ENCODE results near the gene RTKN2.

The RTKN2 gene

GRCh38 chr10:62165803-62166202, 102.8 kb downstream of the RTKN2 start:
- TF ChIP-seq, protein P1, sequence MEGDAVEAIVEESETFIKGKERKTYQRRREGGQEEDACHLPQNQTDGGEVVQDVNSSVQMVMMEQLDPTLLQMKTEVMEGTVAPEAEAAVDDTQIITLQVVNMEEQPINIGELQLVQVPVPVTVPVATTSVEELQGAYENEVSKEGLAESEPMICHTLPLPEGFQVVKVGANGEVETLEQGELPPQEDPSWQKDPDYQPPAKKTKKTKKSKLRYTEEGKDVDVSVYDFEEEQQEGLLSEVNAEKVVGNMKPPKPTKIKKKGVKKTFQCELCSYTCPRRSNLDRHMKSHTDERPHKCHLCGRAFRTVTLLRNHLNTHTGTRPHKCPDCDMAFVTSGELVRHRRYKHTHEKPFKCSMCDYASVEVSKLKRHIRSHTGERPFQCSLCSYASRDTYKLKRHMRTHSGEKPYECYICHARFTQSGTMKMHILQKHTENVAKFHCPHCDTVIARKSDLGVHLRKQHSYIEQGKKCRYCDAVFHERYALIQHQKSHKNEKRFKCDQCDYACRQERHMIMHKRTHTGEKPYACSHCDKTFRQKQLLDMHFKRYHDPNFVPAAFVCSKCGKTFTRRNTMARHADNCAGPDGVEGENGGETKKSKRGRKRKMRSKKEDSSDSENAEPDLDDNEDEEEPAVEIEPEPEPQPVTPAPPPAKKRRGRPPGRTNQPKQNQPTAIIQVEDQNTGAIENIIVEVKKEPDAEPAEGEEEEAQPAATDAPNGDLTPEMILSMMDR (IDR thresholded peaks at IDR 0.05; ENCODE audit: insufficient read depth, missing control alignments): no peak
- no peak for DNase-seq (ENCODE audit: insufficient read length, low spot score)
- FAIRE-seq: no peak

GRCh38 chr10:62163024-62163423, 105.6 kb downstream of the RTKN2 start:
- DNase-seq (ENCODE audit: insufficient read length, low spot score) (no peak), FAIRE-seq (no peak)
- TF ChIP-seq, protein P1 (IDR thresholded peaks at IDR 0.05; ENCODE audit: insufficient read depth, missing control alignments): no peak

GRCh38 chr10:62162261-62162981, 106.2 kb downstream of the RTKN2 start:
- FAIRE-seq: no peak
- DNase-seq (ENCODE audit: insufficient read length, low spot score): no peak
- TF ChIP-seq, protein P1 (IDR thresholded peaks at IDR 0.05; ENCODE audit: insufficient read depth, missing control alignments): no peak

- FAIRE-seq (no peak), DNase-seq (ENCODE audit: insufficient read length, low spot score) (no peak)
- TF ChIP-seq, protein P1 (IDR thresholded peaks at IDR 0.05; ENCODE audit: insufficient read depth, missing control alignments): no peak
Measured at GRCh38 chr10:62159351-62159750, 109.3 kb downstream of the RTKN2 start.

GRCh38 chr10:62157601-62158000, 111.0 kb downstream of the RTKN2 start:
- DNase-seq (ENCODE audit: insufficient read length, low spot score) (no peak), FAIRE-seq (no peak)
- TF ChIP-seq, protein P1 (IDR thresholded peaks at IDR 0.05; ENCODE audit: insufficient read depth, missing control alignments): no peak

DNA sequence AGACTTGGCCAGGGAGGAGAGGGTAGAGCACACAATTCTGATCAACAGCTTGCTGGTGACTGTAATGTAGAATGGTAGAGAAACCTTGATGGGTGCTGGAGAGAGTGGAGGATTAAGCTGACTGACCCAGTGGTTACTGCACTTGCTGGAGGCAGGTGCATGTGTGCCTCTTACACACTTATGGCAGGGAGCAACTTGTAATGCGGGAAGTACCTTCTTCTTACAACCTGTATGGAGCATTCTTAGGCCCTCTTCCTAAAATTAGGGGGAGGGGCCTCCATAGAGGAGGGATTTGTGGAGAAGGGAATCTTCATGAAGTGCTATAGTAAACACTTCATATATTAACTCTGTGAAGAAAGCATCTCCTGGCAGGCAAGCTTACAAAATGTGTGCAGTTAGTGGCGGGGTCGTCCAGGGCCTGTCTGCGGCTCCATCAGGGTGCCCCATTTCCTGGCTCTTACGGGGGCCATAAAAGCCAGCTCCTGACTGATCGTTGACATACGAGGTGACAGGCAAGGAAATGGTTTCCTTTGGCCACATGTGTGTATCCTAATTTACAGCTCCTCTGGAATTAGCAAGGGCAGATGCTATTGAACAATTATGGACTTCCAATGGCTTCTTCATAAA, 113.5 kb downstream of the RTKN2 start:
- no peak for FAIRE-seq
- TF ChIP-seq, protein P1 (IDR thresholded peaks at IDR 0.05; ENCODE audit: insufficient read depth, missing control alignments): no peak
- DNase-seq (ENCODE audit: insufficient read length, low spot score): no peak

GRCh38 chr10:62154231-62154630, 114.4 kb downstream of the RTKN2 start:
- DNase-seq (ENCODE audit: insufficient read length, low spot score) (no peak), FAIRE-seq (no peak)
- TF ChIP-seq, protein P1 (IDR thresholded peaks at IDR 0.05; ENCODE audit: insufficient read depth, missing control alignments): no peak
